Colonic mucosa (tissue), 4 donors: ENCODE results near the gene CARD11. TPM values are rescaled to one million over a fixed set of nuclear protein-coding genes. Genes with fewer than 3 reads are reported as not detected.

Experiments
- DNase-seq: peaks from one replicate; pipeline ENCODE4 v3.0.0-alpha.2; 2020
- H3K27ac ChIP-seq: fragments of 200-600 bp; one replicate; pipeline ENCODE4 v1.8.0; 2021
- H3K27me3 ChIP-seq: fragments of 200-600 bp; one replicate; pipeline ENCODE4 v1.8.0; 2021
- H3K36me3 ChIP-seq: fragments of 200-600 bp; one replicate; pipeline ENCODE4 v1.8.0; 2021
- H3K4me1 ChIP-seq: fragments of 200-600 bp; one replicate; pipeline ENCODE4 v1.8.0; 2021; ENCODE audit warnings: mild to moderate bottlenecking
- H3K4me3 ChIP-seq: fragments of 200-600 bp; one replicate; pipeline ENCODE4 v1.8.0; 2021
- H3K9ac ChIP-seq, 2 donors: one replicate each; pipeline ENCODE4 v1.7.0; 2013; ENCODE audit warnings: control low read depth in 2 of 2, low read depth in 2 of 2, low read length in 2 of 2
- H3K9me3 ChIP-seq: fragments of 200-600 bp; one replicate; pipeline ENCODE4 v1.8.0; 2021
- intact Hi-C: fragments of 100-400 bp; cut with DNase I; formaldehyde crosslinking; loops from one replicate; pipeline ENCODE4 v1.14.1; 2022
- total RNA-seq, 2 donors: library from RNA; stranded (reverse); fragmentation: NEBNext Ultra II Directional in 1 of 2; extraction: Animal tissue kit (Norgen Biotek cat#: 25700) in 1 of 2; gene quantifications; one replicate each; pipeline ENCODE4 v1.2.1, GENCODE V29; 2021
- TF ChIP-seq, protein P1 (sequence below): fragments of 200-600 bp; IDR thresholded peaks from one replicate; pipeline ENCODE4 v1.8.0; 2022; ENCODE audit warnings: antibody characterized with exemption, mild to moderate bottlenecking
- donor health status: healthy.
- donor health status: DM: no; HTN: no; CAD: no.
- donor health status: DM: no; HTN: no; CAD: no.

The CARD11 gene
- total RNA-seq, 2 donors from 2014 or later = 1.8 to 5.0 TPM

DNA sequence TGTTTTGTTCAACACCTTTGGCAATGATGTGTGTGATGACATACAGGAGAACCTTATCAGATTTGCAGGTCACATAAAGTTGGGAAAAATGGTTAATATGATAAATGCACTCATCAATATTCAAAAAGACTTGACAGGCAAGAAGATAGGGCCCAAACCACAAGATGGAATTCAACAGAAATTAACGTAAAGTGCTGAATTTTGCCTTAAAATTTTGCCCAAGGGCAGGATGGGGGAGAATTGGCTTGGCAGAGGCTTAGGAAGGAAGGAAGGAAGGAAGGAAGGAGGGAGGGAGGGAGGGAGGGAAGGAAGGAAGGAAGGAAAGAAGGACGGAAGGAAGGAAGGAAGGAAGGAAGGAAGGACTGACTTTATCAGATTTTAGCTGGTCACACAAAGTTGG is 35.3 kb downstream of the CARD11 start:
- no peaks in the 10 kb centered on the region for H3K9me3 ChIP-seq
- H3K4me3 ChIP-seq = no peak overlapping the region
- intact Hi-C loops = no loop called here
- H3K4me1 ChIP-seq = no peaks in the 10 kb centered on the region
- no peaks in the 10 kb centered on the region for H3K36me3 ChIP-seq
- TF ChIP-seq, protein P1, sequence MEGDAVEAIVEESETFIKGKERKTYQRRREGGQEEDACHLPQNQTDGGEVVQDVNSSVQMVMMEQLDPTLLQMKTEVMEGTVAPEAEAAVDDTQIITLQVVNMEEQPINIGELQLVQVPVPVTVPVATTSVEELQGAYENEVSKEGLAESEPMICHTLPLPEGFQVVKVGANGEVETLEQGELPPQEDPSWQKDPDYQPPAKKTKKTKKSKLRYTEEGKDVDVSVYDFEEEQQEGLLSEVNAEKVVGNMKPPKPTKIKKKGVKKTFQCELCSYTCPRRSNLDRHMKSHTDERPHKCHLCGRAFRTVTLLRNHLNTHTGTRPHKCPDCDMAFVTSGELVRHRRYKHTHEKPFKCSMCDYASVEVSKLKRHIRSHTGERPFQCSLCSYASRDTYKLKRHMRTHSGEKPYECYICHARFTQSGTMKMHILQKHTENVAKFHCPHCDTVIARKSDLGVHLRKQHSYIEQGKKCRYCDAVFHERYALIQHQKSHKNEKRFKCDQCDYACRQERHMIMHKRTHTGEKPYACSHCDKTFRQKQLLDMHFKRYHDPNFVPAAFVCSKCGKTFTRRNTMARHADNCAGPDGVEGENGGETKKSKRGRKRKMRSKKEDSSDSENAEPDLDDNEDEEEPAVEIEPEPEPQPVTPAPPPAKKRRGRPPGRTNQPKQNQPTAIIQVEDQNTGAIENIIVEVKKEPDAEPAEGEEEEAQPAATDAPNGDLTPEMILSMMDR = no peak
- DNase-seq = no peak
- no peak overlapping the region for H3K9ac ChIP-seq
- no peaks in the 10 kb centered on the region for H3K27me3 ChIP-seq
- no peak overlapping the region for H3K27ac ChIP-seq

DNA sequence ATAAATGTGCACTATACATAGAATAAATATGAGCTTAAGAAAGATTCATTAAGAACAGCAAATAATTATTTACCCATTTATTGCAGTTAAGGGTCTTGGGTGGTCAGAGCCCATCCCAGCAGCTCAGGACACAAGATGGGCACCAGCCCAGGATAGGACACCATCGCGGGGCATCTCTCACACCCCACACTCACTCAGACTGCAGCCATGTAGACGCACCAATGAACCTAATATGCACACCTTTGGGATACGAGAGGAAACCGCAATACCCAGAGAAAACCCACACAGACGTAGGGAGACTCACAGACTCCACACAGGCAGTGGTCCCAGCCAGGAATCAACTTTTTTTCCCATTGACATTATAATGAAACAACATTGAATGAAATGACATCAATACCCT is 36.0 kb downstream of the CARD11 start:
- H3K4me3 ChIP-seq = no peak overlapping the region
- no peak overlapping the region for H3K27ac ChIP-seq
- TF ChIP-seq, protein P1 = no peak
- no peaks in the 10 kb centered on the region for H3K36me3 ChIP-seq
- no peak overlapping the region for H3K9ac ChIP-seq
- H3K27me3 ChIP-seq = no peaks in the 10 kb centered on the region
- intact Hi-C loops = no loop called here
- no peaks in the 10 kb centered on the region for H3K4me1 ChIP-seq
- H3K9me3 ChIP-seq = no peaks in the 10 kb centered on the region
- DNase-seq = no peak

DNA sequence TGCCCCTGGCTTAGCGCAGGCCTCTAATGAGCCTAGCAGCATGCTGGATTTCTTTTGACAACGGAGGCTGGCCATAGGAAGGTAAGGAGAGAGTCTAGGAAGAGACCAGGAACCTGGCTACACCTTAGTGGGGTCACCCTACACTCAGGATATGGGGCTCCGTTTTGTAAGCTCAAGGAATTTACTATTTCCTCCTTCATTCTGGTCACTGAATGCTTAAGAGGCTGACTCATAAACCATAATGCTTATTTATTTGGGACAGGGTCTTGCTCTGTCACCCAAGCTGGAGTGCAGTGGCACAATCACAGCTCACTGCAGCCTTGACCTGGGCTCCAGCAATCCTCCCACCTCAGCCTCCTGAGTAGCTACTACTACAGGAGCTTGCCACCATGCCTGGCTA is 38.4 kb downstream of the CARD11 start:
- intact Hi-C loops = no loop called here
- Histone ChIP-seq H3K4me1 (no peaks in the 10 kb centered on the region), H3K27ac (no peak overlapping the region), H3K9me3 (no peaks in the 10 kb centered on the region), H3K27me3 (no peaks in the 10 kb centered on the region), H3K9ac (no peak overlapping the region), H3K4me3 (no peak overlapping the region), H3K36me3 (no peaks in the 10 kb centered on the region)
- DNase-seq = no peak
- TF ChIP-seq, protein P1 = no peak

DNA sequence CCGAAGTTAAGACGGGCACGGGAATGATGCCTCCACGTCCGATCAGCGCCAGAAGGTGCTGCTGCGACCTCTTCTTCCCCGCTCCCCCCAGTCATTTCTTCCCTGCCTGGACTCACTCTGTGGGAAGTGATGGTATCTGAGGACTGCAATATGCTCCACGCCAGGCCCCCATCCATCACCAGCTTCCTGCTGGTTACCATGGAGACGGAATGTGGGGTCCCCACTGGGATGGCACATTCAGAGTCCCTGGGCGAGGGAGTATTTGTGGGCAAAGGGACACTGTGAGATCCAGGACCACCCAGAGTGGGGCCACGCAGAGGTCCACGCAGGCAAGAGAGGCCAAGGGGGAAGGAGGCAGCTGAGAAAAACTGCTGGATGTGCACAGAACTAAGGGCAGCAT is 39.7 kb downstream of the CARD11 start:
- Histone ChIP-seq H3K4me1 (no peaks in the 10 kb centered on the region), H3K9me3 (no peaks in the 10 kb centered on the region), H3K27ac (no peak overlapping the region), H3K27me3 (no peaks in the 10 kb centered on the region), H3K9ac (no peak overlapping the region), H3K36me3 (no peaks in the 10 kb centered on the region), H3K4me3 (no peak overlapping the region)
- intact Hi-C loops = no loop called here
- TF ChIP-seq, protein P1 = no peak
- DNase-seq = no peak

DNA sequence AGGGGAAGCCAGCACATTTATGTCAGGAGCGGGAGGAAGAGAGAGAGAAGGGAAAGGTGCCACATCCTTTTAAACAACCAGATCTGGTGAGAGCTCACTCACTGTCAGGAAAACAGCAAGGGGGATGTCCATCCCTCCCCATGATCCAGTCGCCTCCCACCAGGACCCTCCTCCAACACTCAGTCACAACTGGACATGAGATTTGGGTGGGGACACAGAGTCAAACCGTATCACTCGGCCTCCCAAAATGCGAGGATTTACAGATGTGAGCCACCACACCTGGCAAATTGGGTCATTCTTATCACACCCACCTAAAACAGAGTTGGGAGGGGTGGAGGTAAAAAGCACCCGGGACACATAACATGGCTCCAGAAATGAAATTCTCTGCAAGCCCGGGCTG is 41.0 kb downstream of the CARD11 start:
- Histone ChIP-seq H3K9me3 (no peaks in the 10 kb centered on the region), H3K27ac (no peak overlapping the region), H3K4me3 (no peak overlapping the region), H3K36me3 (no peaks in the 10 kb centered on the region), H3K9ac (no peak overlapping the region), H3K4me1 (no peaks in the 10 kb centered on the region), H3K27me3 (no peaks in the 10 kb centered on the region)
- TF ChIP-seq, protein P1 = no peak
- DNase-seq = no peak
- intact Hi-C loops = no loop called here

DNA sequence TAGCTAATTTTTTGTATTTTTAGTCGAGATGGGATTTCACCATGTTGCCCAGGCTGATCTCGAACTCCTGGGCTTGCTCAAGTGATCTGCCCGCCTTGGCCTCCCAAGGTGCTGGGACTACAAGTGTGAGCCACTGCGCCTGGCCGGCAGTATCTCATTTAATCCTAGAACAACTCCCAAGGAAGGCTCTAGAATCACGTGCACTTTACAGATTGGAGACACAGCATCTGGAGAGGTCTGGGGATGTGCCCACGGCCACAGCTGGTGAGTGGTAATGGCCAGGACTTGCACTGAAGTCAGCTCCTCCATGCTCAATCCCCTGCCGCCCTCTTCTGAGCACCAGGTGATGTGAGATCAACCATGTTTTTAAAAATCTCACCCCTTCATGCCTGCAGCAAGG is 43.1 kb downstream of the CARD11 start:
- intact Hi-C loops = no loop called here
- Histone ChIP-seq H3K36me3 (no peaks in the 10 kb centered on the region), H3K9ac (no peak overlapping the region), H3K27me3 (no peaks in the 10 kb centered on the region), H3K4me1 (no peaks in the 10 kb centered on the region), H3K9me3 (no peaks in the 10 kb centered on the region), H3K4me3 (no peak overlapping the region), H3K27ac (no peak overlapping the region)
- peak; percentile 7 for DNase-seq
- TF ChIP-seq, protein P1 = no peak
